HFF-Myc (cell line): ENCODE measurements around the gene GRM7.

Source experiments
- DNase-seq: peaks from one replicate; pipeline ENCODE4 v3.0.0-alpha.2; 2011; ENCODE audit warnings: low read depth; ENCODE audit errors: extremely low read depth
- H3K4me3 ChIP-seq: replicated peaks from 2 replicates; pipeline ENCODE4 v1.5.1; 2011; ENCODE audit warnings: low read depth, mild to moderate bottlenecking, control low read depth, low read length
- TF ChIP-seq, protein P1 (sequence below): IDR thresholded peaks from 2 replicates; pipeline ENCODE4 v1.5.1; 2012; ENCODE audit warnings: mild to moderate bottlenecking, low read depth, low read length, control low read depth; ENCODE audit errors: missing control alignments

The GRM7 gene

DNA sequence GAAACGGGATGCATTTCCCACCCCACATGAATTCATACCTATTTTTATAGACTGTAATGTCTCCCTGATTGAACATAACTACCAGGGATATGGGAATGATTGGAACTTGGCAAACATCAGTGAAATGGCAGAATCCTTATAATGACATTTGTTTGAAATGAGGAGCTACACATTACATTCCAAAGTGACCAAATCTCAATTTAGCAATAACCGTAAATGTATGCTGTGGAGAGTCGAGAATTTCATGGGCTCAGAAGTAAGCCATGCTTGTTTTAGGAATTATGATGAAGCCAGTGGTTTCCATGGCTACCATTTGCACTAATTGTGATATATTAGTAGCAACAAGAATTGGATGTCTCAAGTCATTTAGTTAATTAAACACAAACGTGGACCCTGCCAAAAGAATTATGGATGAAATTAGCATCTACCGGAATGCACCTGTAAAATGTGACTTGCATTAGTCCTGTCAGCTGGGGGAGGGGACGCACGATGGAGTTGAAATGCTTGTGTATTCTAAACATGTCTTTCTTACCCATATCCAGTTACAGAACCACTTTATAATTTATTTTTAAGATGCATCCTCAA lies 760.2 kb downstream of the GRM7 start:
- DNase-seq, result no peak
- no peak overlapping the region for H3K4me3 ChIP-seq
- TF ChIP-seq, protein P1, sequence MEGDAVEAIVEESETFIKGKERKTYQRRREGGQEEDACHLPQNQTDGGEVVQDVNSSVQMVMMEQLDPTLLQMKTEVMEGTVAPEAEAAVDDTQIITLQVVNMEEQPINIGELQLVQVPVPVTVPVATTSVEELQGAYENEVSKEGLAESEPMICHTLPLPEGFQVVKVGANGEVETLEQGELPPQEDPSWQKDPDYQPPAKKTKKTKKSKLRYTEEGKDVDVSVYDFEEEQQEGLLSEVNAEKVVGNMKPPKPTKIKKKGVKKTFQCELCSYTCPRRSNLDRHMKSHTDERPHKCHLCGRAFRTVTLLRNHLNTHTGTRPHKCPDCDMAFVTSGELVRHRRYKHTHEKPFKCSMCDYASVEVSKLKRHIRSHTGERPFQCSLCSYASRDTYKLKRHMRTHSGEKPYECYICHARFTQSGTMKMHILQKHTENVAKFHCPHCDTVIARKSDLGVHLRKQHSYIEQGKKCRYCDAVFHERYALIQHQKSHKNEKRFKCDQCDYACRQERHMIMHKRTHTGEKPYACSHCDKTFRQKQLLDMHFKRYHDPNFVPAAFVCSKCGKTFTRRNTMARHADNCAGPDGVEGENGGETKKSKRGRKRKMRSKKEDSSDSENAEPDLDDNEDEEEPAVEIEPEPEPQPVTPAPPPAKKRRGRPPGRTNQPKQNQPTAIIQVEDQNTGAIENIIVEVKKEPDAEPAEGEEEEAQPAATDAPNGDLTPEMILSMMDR, result no peak

DNA sequence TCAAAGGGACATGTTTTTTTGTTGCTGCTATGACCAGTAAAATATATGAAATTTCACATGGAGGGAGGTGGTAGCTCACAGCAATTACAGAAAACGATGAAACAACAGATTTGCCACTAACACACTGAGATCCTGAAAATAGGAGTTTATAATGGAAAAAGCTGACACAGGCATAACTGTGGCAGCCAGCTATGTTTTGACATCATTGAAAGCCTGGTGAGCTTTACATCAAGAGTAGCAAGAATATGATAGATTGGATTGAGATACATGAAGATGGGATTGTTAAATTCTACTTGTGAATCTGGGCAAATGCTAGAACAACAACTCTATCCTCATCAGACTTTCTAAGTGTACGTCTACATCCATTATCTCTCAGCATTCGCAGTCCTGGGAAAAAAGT lies 760.7 kb downstream of the GRM7 start:
- TF ChIP-seq, protein P1, result no peak
- no peak overlapping the region for H3K4me3 ChIP-seq

GRCh38 chr3:7625021-7625420 lies 764.1 kb downstream of the GRM7 start:
- H3K4me3 ChIP-seq, result no peak overlapping the region
- no peak for DNase-seq
- TF ChIP-seq, protein P1, result no peak

More for the DNA sequence above, 760.7 kb downstream of the GRM7 start:
- DNase-seq, result no peak

DNA sequence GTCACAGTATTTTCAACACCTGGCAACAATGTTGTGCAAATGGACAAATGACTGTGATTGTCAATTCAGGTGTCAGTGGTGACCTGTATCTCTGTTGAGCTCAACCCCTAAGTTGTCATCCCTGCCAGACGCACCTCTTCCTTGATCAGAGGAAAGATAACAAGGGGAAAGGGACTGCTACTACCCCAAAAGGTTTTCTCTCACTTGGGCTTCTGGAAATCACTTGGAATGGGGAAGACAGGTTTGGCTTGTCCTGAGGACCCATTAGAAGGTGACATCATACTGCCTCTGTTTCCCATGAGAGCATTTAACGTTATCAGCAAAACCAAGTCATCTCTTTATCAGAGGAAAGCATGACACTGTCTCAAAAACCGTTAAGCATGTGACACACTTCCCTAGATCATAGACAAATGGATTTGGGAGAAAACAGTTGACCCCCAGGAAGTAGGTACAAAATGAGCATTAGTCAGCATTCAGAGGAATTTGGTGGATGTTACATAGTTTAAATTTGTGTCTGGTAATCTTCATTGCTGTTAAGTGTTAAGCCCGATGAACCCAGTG lies 769.5 kb downstream of the GRM7 start:
- TF ChIP-seq, protein P1, result no peak
- H3K4me3 ChIP-seq, result no peak overlapping the region
- no peak for DNase-seq

DNA sequence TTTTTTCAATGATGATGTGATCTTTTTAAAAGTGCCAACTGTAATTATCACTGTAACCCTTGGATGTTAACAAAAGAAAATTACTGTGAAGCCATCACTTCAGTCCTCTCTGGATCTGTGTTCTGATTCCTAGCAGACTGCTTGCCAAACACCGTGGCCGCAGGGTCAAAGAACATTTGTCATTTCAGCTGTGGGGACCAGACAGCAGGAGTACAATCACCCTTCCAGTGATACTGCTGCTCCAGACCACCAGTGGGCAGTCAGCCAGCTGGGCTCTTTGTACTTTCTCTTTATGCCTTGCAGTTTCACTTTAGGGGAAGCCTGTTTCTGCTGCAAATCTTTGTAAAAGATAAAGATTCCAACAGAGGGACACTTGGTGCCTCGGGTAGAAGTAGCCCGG lies 770.0 kb downstream of the GRM7 start:
- H3K4me3 ChIP-seq, result no peak overlapping the region
- TF ChIP-seq, protein P1, result no peak
- DNase-seq, result no peak

DNA sequence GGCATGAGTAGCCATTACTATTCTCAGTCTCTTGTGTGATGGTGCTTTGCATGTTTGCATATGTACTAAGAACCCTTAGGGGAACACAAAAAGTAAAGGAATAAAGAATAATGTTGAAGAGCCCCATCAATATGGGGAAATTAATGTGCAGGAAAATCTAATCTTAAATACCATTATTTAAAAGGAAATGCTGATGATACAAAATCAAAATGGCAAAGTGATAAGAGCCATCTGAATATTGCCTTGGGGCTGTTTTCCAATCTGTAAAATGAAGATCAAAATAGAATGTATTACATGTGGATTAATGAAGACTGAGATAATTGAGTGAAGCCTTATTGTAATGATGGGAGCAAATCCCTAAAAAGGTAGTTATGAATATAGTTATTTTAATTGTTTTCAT lies 771.4 kb downstream of the GRM7 start:
- TF ChIP-seq, protein P1, result no peak
- H3K4me3 ChIP-seq, result no peak overlapping the region

DNA sequence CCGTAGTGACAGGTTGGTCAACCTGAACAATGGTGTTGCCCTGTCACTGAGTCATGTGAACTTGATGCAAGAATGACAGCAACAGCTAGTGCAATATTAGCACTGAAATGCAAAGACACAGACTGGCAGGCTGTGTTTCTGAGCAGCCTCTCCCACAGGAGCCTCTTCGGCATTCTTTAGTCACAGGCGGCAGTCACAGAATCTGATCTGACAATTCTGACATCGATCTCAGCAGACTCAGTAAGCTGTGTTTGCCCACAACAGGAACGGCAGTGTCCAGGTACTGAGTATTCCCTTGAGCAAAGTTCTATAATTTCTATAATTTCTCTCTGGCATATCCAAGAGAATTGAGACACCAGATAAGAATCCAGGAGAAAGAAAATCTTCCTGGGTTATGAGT lies 776.8 kb downstream of the GRM7 start:
- no peak for DNase-seq
- H3K4me3 ChIP-seq, result no peak overlapping the region
- TF ChIP-seq, protein P1, result no peak

More for the DNA sequence above, 771.4 kb downstream of the GRM7 start:
- DNase-seq, result no peak
